Osteocyte (in vitro differentiated cells): Measurements from ENCODE around the gene OVOL2. TPM values are rescaled to one million over a fixed set of nuclear protein-coding genes. Genes with fewer than 3 reads are reported as not detected.

Experiments
- DNase-seq: peaks from one replicate; pipeline ENCODE4 v3.0.0; 2021; ENCODE audit warnings: mixed read lengths; ENCODE audit not compliant: unreplicated experiment; ENCODE audit errors: extremely low spot score
- H3K27ac Mint-ChIP-seq: one replicate; pipeline ENCODE4 v1.8.0; 2021; ENCODE audit warnings: mild to moderate bottlenecking, mixed read lengths; ENCODE audit not compliant: unreplicated experiment
- H3K27me3 Mint-ChIP-seq: one replicate; pipeline ENCODE4 v1.8.0; 2021; ENCODE audit warnings: mixed read lengths; ENCODE audit not compliant: unreplicated experiment
- H3K36me3 Mint-ChIP-seq: one replicate; pipeline ENCODE4 v1.8.0; 2021; ENCODE audit warnings: mixed read lengths; ENCODE audit not compliant: unreplicated experiment
- H3K4me1 Mint-ChIP-seq: one replicate; pipeline ENCODE4 v1.8.0; 2021; ENCODE audit warnings: mixed read lengths; ENCODE audit not compliant: unreplicated experiment
- H3K4me3 Mint-ChIP-seq: one replicate; pipeline ENCODE4 v1.8.0; 2021; ENCODE audit warnings: mild to moderate bottlenecking, moderate library complexity, mixed read lengths; ENCODE audit not compliant: unreplicated experiment
- H3K9me3 Mint-ChIP-seq: one replicate; pipeline ENCODE4 v1.8.0; 2021; ENCODE audit warnings: mixed read lengths; ENCODE audit not compliant: unreplicated experiment
- CTCF ChIP-seq: fragments of 200-600 bp; sonication (generic); IDR thresholded peaks from 2 replicates; pipeline ENCODE4 v1.5.0; 2021; ENCODE audit warnings: antibody characterized with exemption, mild to moderate bottlenecking, moderate library complexity
- total RNA-seq: library from RNA; stranded (reverse); gene quantifications from 2 replicates; pipeline ENCODE4 v1.2.1, GENCODE V29; 2021

OVOL2 gene
- total RNA-seq, 1 donor from 2014 or later = not detected

- Mint-ChIP-seq H3K36me3 (peaks cover 17% of the 10 kb centered on the region), H3K27ac (no peak overlapping the region), H3K4me1 (peaks cover 16% of the 10 kb centered on the region), H3K9me3 (no peaks in the 10 kb centered on the region), H3K27me3 (no peaks in the 10 kb centered on the region), H3K4me3 (no peak overlapping the region)
- no peak for DNase-seq
- no peak for TF ChIP-seq CTCF
Observed at GRCh38 chr20:17993546-17993945, 64.2 kb downstream of the OVOL2 start.

GRCh38 chr20:17992847-17993513 is 64.7 kb downstream of the OVOL2 start:
- Mint-ChIP-seq H3K36me3 (peaks cover 17% of the 10 kb centered on the region), H3K27ac (no peak overlapping the region), H3K9me3 (no peaks in the 10 kb centered on the region), H3K4me1 (peaks cover 16% of the 10 kb centered on the region), H3K4me3 (no peak overlapping the region), H3K27me3 (no peaks in the 10 kb centered on the region)
- DNase-seq = no peak
- TF ChIP-seq CTCF = no peak

GRCh38 chr20:17992224-17992637 is 65.5 kb downstream of the OVOL2 start:
- no peak overlapping the region for H3K4me3 Mint-ChIP-seq
- no peak for DNase-seq
- TF ChIP-seq CTCF = no peak
- no peaks in the 10 kb centered on the region for H3K27me3 Mint-ChIP-seq
- H3K9me3 Mint-ChIP-seq = no peaks in the 10 kb centered on the region
- peaks cover 16% of the 10 kb centered on the region for H3K4me1 Mint-ChIP-seq
- no peak overlapping the region for H3K27ac Mint-ChIP-seq
- H3K36me3 Mint-ChIP-seq = peaks cover 17% of the 10 kb centered on the region

- Mint-ChIP-seq H3K9me3 (no peaks in the 10 kb centered on the region), H3K4me1 (peaks cover 7% of the 10 kb centered on the region), H3K36me3 (peaks cover 17% of the 10 kb centered on the region), H3K27me3 (no peaks in the 10 kb centered on the region), H3K4me3 (no peak overlapping the region), H3K27ac (no peak overlapping the region)
- DNase-seq = no peak
- no peak for TF ChIP-seq CTCF
Observed at GRCh38 chr20:17990278-17990972, 67.3 kb downstream of the OVOL2 start.

- Mint-ChIP-seq H3K4me3 (no peak overlapping the region), H3K27ac (no peak overlapping the region), H3K27me3 (no peaks in the 10 kb centered on the region), H3K9me3 (no peaks in the 10 kb centered on the region), H3K4me1 (peaks cover 5% of the 10 kb centered on the region), H3K36me3 (peaks cover 20% of the 10 kb centered on the region)
- no peak for DNase-seq
- TF ChIP-seq CTCF = no peak
Observed at GRCh38 chr20:17987988-17988387, 69.7 kb downstream of the OVOL2 start.
